SK-N-SH treated with all-trans-retinoic acid at 6 μM for 48 hours (cell line): Measurements from ENCODE around the gene EGFLAM.

ENCODE experiments used
- BACH2 ChIP-seq: fragments of 250-450 bp; sonication (Bioruptor Pico); IDR thresholded peaks from 2 replicates; pipeline ENCODE4 v1.9.0; 2021; ENCODE audit warnings: mild to moderate bottlenecking, borderline replicate concordance
- CSDC2 ChIP-seq: fragments of 250-450 bp; sonication (Bioruptor Pico); IDR thresholded peaks from 2 replicates; pipeline ENCODE4 v1.5.0; 2020; ENCODE audit warnings: mild to moderate bottlenecking, moderate library complexity
- ISL1 ChIP-seq: fragments of 250-450 bp; sonication (Bioruptor Pico); IDR thresholded peaks from 2 replicates; pipeline ENCODE4 v2.1.2; 2022; ENCODE audit warnings: mild to moderate bottlenecking, moderate library complexity
- PATZ1 ChIP-seq: fragments of 250-450 bp; sonication (Bioruptor Pico); IDR thresholded peaks from 2 replicates; pipeline ENCODE4 v1.8.0; 2020; ENCODE audit warnings: mild to moderate bottlenecking, moderate library complexity, borderline replicate concordance
- PPARA ChIP-seq: fragments of 250-450 bp; sonication (Bioruptor Pico); IDR thresholded peaks from 2 replicates; pipeline ENCODE4 v1.5.0; 2020; ENCODE audit warnings: mild to moderate bottlenecking, borderline replicate concordance
- RARB ChIP-seq: fragments of 250-450 bp; sonication (Bioruptor Pico); IDR thresholded peaks from 2 replicates; pipeline ENCODE4 v1.8.0; 2021; ENCODE audit warnings: mild to moderate bottlenecking, moderate library complexity
- SNAI2 ChIP-seq: fragments of 250-450 bp; sonication (Bioruptor Pico); IDR thresholded peaks from 2 replicates; pipeline ENCODE4 v1.5.0; 2020; ENCODE audit warnings: mild to moderate bottlenecking, moderate library complexity
- ZFP3 ChIP-seq: fragments of 250-450 bp; sonication (Bioruptor Pico); IDR thresholded peaks from 2 replicates; pipeline ENCODE4 v1.5.0; 2020; ENCODE audit warnings: mild to moderate bottlenecking, moderate library complexity
- TF ChIP-seq, protein P1 (sequence below): fragments of 250-450 bp; sonication (Bioruptor Pico); IDR thresholded peaks from 2 replicates; pipeline ENCODE4 v1.8.0; 2021; ENCODE audit warnings: low read depth, mild to moderate bottlenecking, moderate library complexity, borderline replicate concordance

DNA sequence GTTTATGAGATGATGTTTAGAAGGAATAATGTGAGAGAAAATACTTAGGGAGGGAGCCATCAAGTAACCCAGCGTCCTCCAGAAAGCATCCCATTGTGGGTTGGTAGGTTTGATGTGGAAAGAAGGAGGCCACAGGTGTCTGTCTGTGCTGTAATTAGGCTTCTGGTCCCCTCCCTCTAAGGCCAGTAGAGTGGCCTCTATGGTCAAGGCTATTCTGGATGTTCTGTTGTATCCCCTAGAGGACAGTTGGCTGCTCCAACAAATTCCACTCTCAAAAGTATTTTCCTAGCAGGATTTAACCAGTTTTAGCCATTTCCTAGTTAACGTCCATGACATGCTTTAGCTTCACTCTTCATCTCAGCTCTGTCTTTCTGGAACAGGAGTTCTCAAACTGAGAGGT, 106.5 kb downstream of the EGFLAM start:
- TF ChIP-seq, protein P1, sequence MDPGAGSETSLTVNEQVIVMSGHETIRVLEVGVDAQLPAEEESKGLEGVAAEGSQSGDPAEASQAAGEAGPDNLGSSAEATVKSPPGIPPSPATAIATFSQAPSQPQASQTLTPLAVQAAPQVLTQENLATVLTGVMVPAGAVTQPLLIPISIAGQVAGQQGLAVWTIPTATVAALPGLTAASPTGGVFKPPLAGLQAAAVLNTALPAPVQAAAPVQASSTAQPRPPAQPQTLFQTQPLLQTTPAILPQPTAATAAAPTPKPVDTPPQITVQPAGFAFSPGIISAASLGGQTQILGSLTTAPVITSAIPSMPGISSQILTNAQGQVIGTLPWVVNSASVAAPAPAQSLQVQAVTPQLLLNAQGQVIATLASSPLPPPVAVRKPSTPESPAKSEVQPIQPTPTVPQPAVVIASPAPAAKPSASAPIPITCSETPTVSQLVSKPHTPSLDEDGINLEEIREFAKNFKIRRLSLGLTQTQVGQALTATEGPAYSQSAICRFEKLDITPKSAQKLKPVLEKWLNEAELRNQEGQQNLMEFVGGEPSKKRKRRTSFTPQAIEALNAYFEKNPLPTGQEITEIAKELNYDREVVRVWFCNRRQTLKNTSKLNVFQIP (CRISPR knock-in tag) = no peak
- TF ChIP-seq BACH2 (CRISPR knock-in tag) (no peak), ZFP3 (CRISPR knock-in tag) (no peak), PATZ1 (CRISPR knock-in tag) (no peak), ISL1 (CRISPR knock-in tag) (no peak), RARB (no peak), PPARA (CRISPR knock-in tag) (no peak), SNAI2 (no peak), CSDC2 (no peak)
